Kidney (tissue), 14 donors: ENCODE measurements around the gene PADI2. TPM values are rescaled to one million over a fixed set of nuclear protein-coding genes. Genes with fewer than 3 reads are reported as not detected.

ENCODE experiments used
- DNase-seq, 5 donors: peaks; one replicate each; pipeline ENCODE4 v3.0.0-alpha.2; 2013 to 2020
- FAIRE-seq: peaks from 2 replicates; lab custom pipeline; 2012; peaks lifted over from hg19 to GRCh38; lab: Jason Lieb, UNC
- H3K27ac ChIP-seq, 2 donors: one replicate each; pipeline ENCODE4 v1.7.0; 2013; ENCODE audit warnings: low read depth in 2 of 2, low read length in 2 of 2, inconsistent platforms in 1 of 2
- H3K27me3 ChIP-seq: one replicate; pipeline ENCODE4 v1.7.1; 2013; ENCODE audit warnings: low read length, inconsistent platforms; ENCODE audit not compliant: control insufficient read depth, insufficient read depth
- H3K36me3 ChIP-seq, 3 donors: one replicate each; pipeline versions ENCODE4 v1.7.0 to v1.7.1; 2013; ENCODE audit warnings: low read length in 3 of 3, control low read depth in 1 of 3, inconsistent platforms in 1 of 3; ENCODE audit not compliant: insufficient read depth in 3 of 3, control insufficient read depth in 2 of 3
- H3K4me1 ChIP-seq, 3 donors: one replicate each; pipeline versions ENCODE4 v1.7.0 to v1.7.1; 2013; ENCODE audit warnings: low read length in 3 of 3, inconsistent platforms in 1 of 3, low read depth in 1 of 3; ENCODE audit not compliant: control insufficient read depth in 2 of 3, insufficient read depth in 2 of 3
- H3K4me3 ChIP-seq, 3 donors: one replicate each; pipeline versions ENCODE4 v1.7.0 to v1.8.1; 2013; ENCODE audit warnings: low read length in 3 of 3, control low read depth in 1 of 3, inconsistent platforms in 1 of 3
- H3K9ac ChIP-seq, 3 donors: one replicate each; pipeline versions ENCODE4 v1.7.0 to v1.7.1; 2013; ENCODE audit warnings: low read length in 3 of 3, control low read depth in 1 of 3, inconsistent platforms in 1 of 3
- H3K9me3 ChIP-seq, 3 donors: one replicate each; pipeline versions ENCODE4 v1.7.0 to v1.7.1; 2013; ENCODE audit warnings: low read length in 3 of 3, control low read depth in 1 of 3, inconsistent platforms in 1 of 3; ENCODE audit not compliant: control insufficient read depth in 2 of 3, insufficient read depth in 1 of 3
- CTCF ChIP-seq: IDR thresholded peaks from 3 replicates; pipeline ENCODE4 v1.5.1; 2012; ENCODE audit warnings: mild to moderate bottlenecking, moderate library complexity, borderline replicate concordance; ENCODE audit not compliant: insufficient read depth; ENCODE audit errors: extremely low read depth
- intact Hi-C: fragments of 100-400 bp; cut with DNase I; formaldehyde crosslinking; loops from one replicate; pipeline ENCODE4 v1.11.1; 2022
- polyA plus RNA-seq: library from polyadenylated mRNA; stranded (reverse); fragments of 350-450 nt; fragmentation: Illumina TruSeq; extraction: RNeasy Lipid Tissue Mini Kit (QIAGEN cat#74804); gene quantifications from one replicate; pipeline ENCODE4 v1.2.3, GENCODE V29; 2014; ENCODE audit warnings: low read depth, low replicate concordance; ENCODE audit not compliant: insufficient read depth
- total RNA-seq: library from RNA; stranded (reverse); fragmentation: NEBNext Ultra II Directional; extraction: Animal tissue kit (Norgen Biotek cat#: 25700); gene quantifications from one replicate; pipeline ENCODE4 v1.2.1, GENCODE V29; 2021
- donor health status: control.
- donor health status: control.
- donor health status: control.
- donor health status: control.
- donor health status: control.
- donor health status: DM: yes; HTN: yes; CAD: no.
- donor health status: Normal renal cell carcinoma (clear cell type).

The PADI2 gene
- total and polyA plus RNA-seq, 2 donors from 2014 or later: 6.0 to 11.7 TPM

- no peak for TF ChIP-seq CTCF
- H3K4me3 ChIP-seq: no peak overlapping the region
- no peak overlapping the region for H3K9ac ChIP-seq
- no peak for DNase-seq
- no peaks in the 10 kb centered on the region for H3K9me3 ChIP-seq
- intact Hi-C loops: no loop called here
- no peaks in the 10 kb centered on the region for H3K36me3 ChIP-seq
- no peak overlapping the region for H3K27ac ChIP-seq
- peaks cover 0 to 6% (median 0%) of the 10 kb centered on the region in 3 donors for H3K4me1 ChIP-seq
- no peak for FAIRE-seq
- H3K27me3 ChIP-seq: no peaks in the 10 kb centered on the region
Observed at GRCh38 chr1:17094664-17095063, 24.6 kb downstream of the PADI2 start.

GRCh38 chr1:17093822-17094393 lies 25.3 kb downstream of the PADI2 start:
- H3K4me3 ChIP-seq: no peak overlapping the region
- no peaks in the 10 kb centered on the region for H3K9me3 ChIP-seq
- no peak for DNase-seq
- no peak for FAIRE-seq
- no peaks in the 10 kb centered on the region for H3K27me3 ChIP-seq
- H3K4me1 ChIP-seq: peaks cover 0 to 6% (median 0%) of the 10 kb centered on the region in 3 donors
- H3K27ac ChIP-seq: no peak overlapping the region
- intact Hi-C loops: no loop called here
- no peak overlapping the region for H3K9ac ChIP-seq
- H3K36me3 ChIP-seq: no peaks in the 10 kb centered on the region
- TF ChIP-seq CTCF: no peak

- DNase-seq: no peak
- Histone ChIP-seq H3K4me3 (no peak overlapping the region), H3K4me1 (no peaks in the 10 kb centered on the region), H3K9ac (no peak overlapping the region), H3K27ac (no peak overlapping the region), H3K36me3 (no peaks in the 10 kb centered on the region), H3K27me3 (no peaks in the 10 kb centered on the region), H3K9me3 (no peaks in the 10 kb centered on the region)
- intact Hi-C loops: no loop called here
- TF ChIP-seq CTCF: no peak
- no peak for FAIRE-seq
Observed at GRCh38 chr1:17091252-17091651, 28.0 kb downstream of the PADI2 start.

- Histone ChIP-seq H3K9me3 (no peaks in the 10 kb centered on the region), H3K9ac (no peak overlapping the region), H3K36me3 (no peaks in the 10 kb centered on the region), H3K27ac (no peak overlapping the region), H3K27me3 (no peaks in the 10 kb centered on the region), H3K4me1 (no peaks in the 10 kb centered on the region), H3K4me3 (no peak overlapping the region)
- FAIRE-seq: no peak
- intact Hi-C loops: no loop called here
- DNase-seq: no peak
- no peak for TF ChIP-seq CTCF
Observed at GRCh38 chr1:17089506-17089905, 29.7 kb downstream of the PADI2 start.
